Stomach (tissue), 9 donors: ENCODE results near the gene GREB1L. TPM values are rescaled to one million over a fixed set of nuclear protein-coding genes. Genes with fewer than 3 reads are reported as not detected.

Experiments used
- DNase-seq, 2 donors: peaks; one replicate each; pipeline versions ENCODE4 v3.0.0 to v3.0.0-alpha.2; 2013 to 2019
- H3K27ac ChIP-seq, 5 donors: fragments of 200-600 bp in 4 of 5; sonication (generic) in 4 of 5; one replicate each; pipeline ENCODE4 v1.5.1; 2013 to 2019; ENCODE audit warnings: mild to moderate bottlenecking in 1 of 5, moderate library complexity in 1 of 5
- H3K27me3 ChIP-seq, 3 donors: fragments of 200-600 bp; sonication (generic); one replicate each; pipeline ENCODE4 v1.5.1; 2017 to 2019; ENCODE audit warnings: mixed run types in 1 of 3
- H3K36me3 ChIP-seq, 4 donors: fragments of 200-600 bp; sonication (generic); 1 replicate in 3 of 4; 2 replicates in 1 of 4; pipeline ENCODE4 v1.5.1; 2016 to 2019
- H3K4me1 ChIP-seq, 4 donors: fragments of 200-600 bp; sonication (generic); one replicate each; pipeline ENCODE4 v1.5.1; 2016 to 2019
- H3K4me3 ChIP-seq, 4 donors: fragments of 200-600 bp; sonication (generic) in 3 of 4; one replicate each; pipeline ENCODE4 v1.5.1; 2016 to 2019; ENCODE audit warnings: mild to moderate bottlenecking in 1 of 4
- H3K9me3 ChIP-seq, 4 donors: fragments of 200-600 bp; sonication (generic); one replicate each; pipeline ENCODE4 v1.5.1; 2016 to 2019
- EP300 ChIP-seq: sonication (generic); formaldehyde crosslinking; IDR thresholded peaks from one replicate; pipeline ENCODE4 v1.6.1; 2017; ENCODE audit warnings: antibody characterized with exemption
- POLR2A ChIP-seq, 4 donors: fragments of 450-650 bp; IDR thresholded peaks; one replicate each; pipeline ENCODE4 v1.6.1; 2016; ENCODE audit warnings: antibody characterized with exemption in 4 of 4, control low read depth in 2 of 4, mild to moderate bottlenecking in 1 of 4, moderate library complexity in 1 of 4
- POLR2AphosphoS5 ChIP-seq, 3 donors: sonication (generic); formaldehyde crosslinking; IDR thresholded peaks; one replicate each; pipeline ENCODE4 v1.6.1; 2016; ENCODE audit warnings: antibody characterized with exemption in 3 of 3
- WGBS, 5 donors: extraction: QIAGEN DNeasy Blood & Tissue Kit in 3 of 5; methylation state at CpG; one replicate each; pipeline versions ENCODE4 v1.1.5 to v1.1.7; 2013 to 2018; 5-methylcytosine and 5-hydroxymethylcytosine counted together
- intact Hi-C: fragments of 100-400 bp; cut with DNase I; formaldehyde crosslinking; loops from one replicate; pipeline ENCODE4 v1.15.1; 2023; ENCODE audit warnings: low total_unique reads
- polyA plus RNA-seq, 3 donors: library from polyadenylated mRNA; stranded (reverse); fragments of 200-250 nt; gene quantifications; one replicate each; pipeline ENCODE4 v1.2.3, GENCODE V29; 2013
- total RNA-seq, 5 donors: library from RNA; depleted of rRNA; stranded (reverse); fragments of >200 nt; gene quantifications; one replicate each; pipeline versions ENCODE4 v1.1.0 to v1.2.3, GENCODE V29; 2014 to 2016
- TF ChIP-seq, protein P1 (sequence below), 7 experiments: fragments of 450-650 bp in 4 of 7; fragments of 200-600 bp in 3 of 7; sonication (generic) in 3 of 7; IDR thresholded peaks; one replicate each; pipeline ENCODE4 v1.5.1; 2016 to 2019; ENCODE audit warnings: antibody characterized with exemption in 7 of 7, control low read depth in 2 of 7, mild to moderate bottlenecking in 1 of 7
- donor health status: healthy with polysubstance abuse.
- donor health status: Bipolar disorder and iron deficiency.
- donor health status: healthy.

GREB1L gene
- total and polyA plus RNA-seq, 8 donors, result 0.15 to 77.6 (median 0.45) TPM; not detected in 1

DNA sequence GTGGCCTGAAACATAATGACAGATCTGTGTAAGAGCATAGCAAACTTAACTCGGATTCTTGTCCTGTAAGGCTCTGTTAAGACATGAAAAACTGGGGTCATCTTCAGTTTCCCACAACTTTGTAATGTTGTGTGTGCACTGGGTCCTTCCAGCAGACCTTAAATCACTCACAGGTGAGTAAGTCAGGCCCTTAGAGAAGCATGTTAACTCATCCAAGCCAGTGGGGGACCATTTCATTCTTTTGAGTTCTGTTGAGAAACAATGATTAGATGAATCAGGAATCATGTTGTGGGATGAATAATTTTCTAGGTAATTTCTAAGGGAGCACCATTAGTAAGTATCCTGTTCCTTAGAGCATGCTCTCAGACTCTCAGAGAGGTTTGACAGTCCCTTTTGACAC is 191.4 kb downstream of the GREB1L start:
- Histone ChIP-seq H3K4me1 (no peaks in the 10 kb centered on the region), H3K4me3 (no peak overlapping the region), H3K27me3 (no peaks in the 10 kb centered on the region), H3K27ac (peak overlapping the region in 1 of 5 donors; percentile 26), H3K36me3 (no peaks in the 10 kb centered on the region), H3K9me3 (no peaks in the 10 kb centered on the region)
- WGBS, 5 donors, result 50 to 67% (median 60%) methylated on average over 1 of the region's 1 CpG
- intact Hi-C loops, result no loop called here
- TF ChIP-seq POLR2AphosphoS5 (IDR thresholded peaks at IDR 0.05) (no peak), POLR2A (IDR thresholded peaks at IDR 0.05) (no peak), EP300 (no peak)
- TF ChIP-seq, protein P1, sequence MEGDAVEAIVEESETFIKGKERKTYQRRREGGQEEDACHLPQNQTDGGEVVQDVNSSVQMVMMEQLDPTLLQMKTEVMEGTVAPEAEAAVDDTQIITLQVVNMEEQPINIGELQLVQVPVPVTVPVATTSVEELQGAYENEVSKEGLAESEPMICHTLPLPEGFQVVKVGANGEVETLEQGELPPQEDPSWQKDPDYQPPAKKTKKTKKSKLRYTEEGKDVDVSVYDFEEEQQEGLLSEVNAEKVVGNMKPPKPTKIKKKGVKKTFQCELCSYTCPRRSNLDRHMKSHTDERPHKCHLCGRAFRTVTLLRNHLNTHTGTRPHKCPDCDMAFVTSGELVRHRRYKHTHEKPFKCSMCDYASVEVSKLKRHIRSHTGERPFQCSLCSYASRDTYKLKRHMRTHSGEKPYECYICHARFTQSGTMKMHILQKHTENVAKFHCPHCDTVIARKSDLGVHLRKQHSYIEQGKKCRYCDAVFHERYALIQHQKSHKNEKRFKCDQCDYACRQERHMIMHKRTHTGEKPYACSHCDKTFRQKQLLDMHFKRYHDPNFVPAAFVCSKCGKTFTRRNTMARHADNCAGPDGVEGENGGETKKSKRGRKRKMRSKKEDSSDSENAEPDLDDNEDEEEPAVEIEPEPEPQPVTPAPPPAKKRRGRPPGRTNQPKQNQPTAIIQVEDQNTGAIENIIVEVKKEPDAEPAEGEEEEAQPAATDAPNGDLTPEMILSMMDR (IDR thresholded peaks at IDR 0.05), result no peak
- DNase-seq, result no peak

DNA sequence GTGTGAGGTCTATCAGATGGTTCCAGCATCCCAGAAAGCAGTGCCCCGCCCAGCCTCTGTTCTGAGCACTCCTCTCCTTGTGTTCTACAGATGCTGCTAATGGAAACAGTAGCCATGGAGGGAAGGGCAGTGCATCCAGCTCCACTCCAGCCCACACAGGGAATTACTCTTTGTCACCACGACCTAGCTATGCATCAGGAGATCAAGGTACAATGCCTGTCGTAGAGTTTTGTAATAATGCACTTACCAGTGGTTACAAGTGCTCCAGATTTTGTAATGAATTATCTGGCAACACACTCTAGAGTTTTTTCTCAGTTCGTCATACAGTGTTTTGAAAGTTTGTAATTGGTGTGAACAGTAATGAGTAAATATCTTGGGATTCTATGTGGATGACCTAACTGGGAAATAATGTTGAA is 197.4 kb downstream of the GREB1L start:
- WGBS, 5 donors, result 44 to 55% (median 52%) methylated on average over 4 of the region's 4 CpGs
- Histone ChIP-seq H3K4me3 (no peak overlapping the region), H3K27me3 (no peaks in the 10 kb centered on the region), H3K36me3 (no peaks in the 10 kb centered on the region), H3K27ac (peak overlapping the region in 1 of 5 donors; percentile 51), H3K9me3 (no peaks in the 10 kb centered on the region), H3K4me1 (no peaks in the 10 kb centered on the region)
- peak in 1 of 2 donors; percentile 23 for DNase-seq
- intact Hi-C loops, result no loop called here
- TF ChIP-seq POLR2AphosphoS5 (IDR thresholded peaks at IDR 0.05) (no peak), POLR2A (IDR thresholded peaks at IDR 0.05) (no peak), EP300 (no peak)
- TF ChIP-seq, protein P1 (IDR thresholded peaks at IDR 0.05), result no peak

DNA sequence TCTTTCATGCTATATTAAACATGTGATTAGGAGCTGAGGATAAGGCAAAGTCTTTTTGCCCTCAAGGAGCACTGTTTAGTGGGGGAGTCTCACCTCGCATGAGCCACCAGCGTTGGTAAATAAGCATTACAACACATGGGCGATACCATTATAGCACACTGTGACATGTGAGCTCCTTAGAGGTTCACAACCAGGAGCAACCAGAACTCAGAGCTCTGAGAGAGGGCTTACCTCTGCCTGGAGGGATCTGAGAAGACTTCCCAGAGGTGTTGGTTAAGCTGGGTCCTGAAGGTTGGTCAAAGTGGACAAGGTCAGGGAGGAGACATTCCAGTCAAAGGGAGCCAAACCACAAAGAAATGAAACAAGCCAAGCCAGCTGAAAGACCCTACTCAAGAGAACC is 199.6 kb downstream of the GREB1L start:
- Histone ChIP-seq H3K4me3 (no peak overlapping the region), H3K27ac (no peak overlapping the region), H3K27me3 (no peaks in the 10 kb centered on the region), H3K4me1 (no peaks in the 10 kb centered on the region), H3K36me3 (no peaks in the 10 kb centered on the region), H3K9me3 (no peaks in the 10 kb centered on the region)
- DNase-seq, result no peak
- intact Hi-C loops, result loop anchor here (5.0 kb wide), 1 partner anchor 239 kb away; no protein-coding TSS in a partner anchor
- 75 to 91% (median 87%) methylated on average over 3 of the region's 3 CpGs for WGBS, 5 donors
- TF ChIP-seq POLR2A (IDR thresholded peaks at IDR 0.05) (no peak), EP300 (no peak), POLR2AphosphoS5 (IDR thresholded peaks at IDR 0.05) (no peak)
- TF ChIP-seq, protein P1 (IDR thresholded peaks at IDR 0.05), result no peak

DNA sequence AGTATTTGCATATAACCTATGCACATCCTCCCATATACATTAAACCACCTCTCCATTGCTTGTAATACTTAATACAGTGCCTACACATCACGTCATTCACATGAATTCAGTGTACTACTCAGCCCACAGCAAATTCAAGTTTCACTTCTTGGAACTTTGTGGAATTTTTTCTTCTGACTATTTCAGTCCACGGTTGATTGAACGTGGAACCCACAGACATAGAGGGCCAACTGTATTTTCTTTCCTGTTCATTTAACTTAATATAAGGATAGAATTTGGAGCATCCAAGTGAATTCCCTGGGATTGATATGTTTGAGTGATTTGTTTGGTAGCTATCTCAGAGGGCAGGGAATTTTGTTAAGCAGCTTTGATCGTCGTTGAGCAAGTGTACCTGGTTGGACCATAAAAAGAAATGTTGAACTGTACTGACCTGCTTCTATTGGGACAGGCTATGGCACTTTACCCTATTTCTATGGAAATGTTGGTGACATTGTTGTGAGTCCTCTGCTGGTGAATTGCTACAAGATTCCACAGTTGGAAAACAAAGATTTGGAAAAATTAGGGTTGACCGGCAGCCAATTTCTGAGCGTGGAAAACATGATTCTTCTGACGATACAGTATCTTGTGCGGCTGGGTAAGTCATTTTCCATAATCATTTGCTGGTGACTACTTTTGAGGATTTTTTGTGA is 201.9 kb downstream of the GREB1L start:
- H3K9me3 ChIP-seq, result no peaks in the 10 kb centered on the region
- intact Hi-C loops, result loop anchor here (5.0 kb wide), 1 partner anchor 242 kb away; no protein-coding TSS in a partner anchor
- WGBS, 5 donors, result 54 to 69% (median 63%) methylated on average over 9 of the region's 9 CpGs
- H3K27ac ChIP-seq, result no peak overlapping the region
- no peaks in the 10 kb centered on the region for H3K36me3 ChIP-seq
- TF ChIP-seq POLR2A (IDR thresholded peaks at IDR 0.05) (no peak), POLR2AphosphoS5 (IDR thresholded peaks at IDR 0.05) (no peak), EP300 (no peak)
- TF ChIP-seq, protein P1 (IDR thresholded peaks at IDR 0.05), result no peak
- H3K4me3 ChIP-seq, result no peak overlapping the region
- no peaks in the 10 kb centered on the region for H3K27me3 ChIP-seq
- no peak for DNase-seq
- no peaks in the 10 kb centered on the region for H3K4me1 ChIP-seq
